Stimulated activated CD8-positive, alpha-beta memory T cell treated with anti-CD3 and anti-CD28 coated beads, Interleukin-15, amount 100 ng/mL, for 4 hours (primary cell): ENCODE measurements around the gene PSMG4.

ENCODE experiments used
- DNase-seq, 2 donors: peaks; one replicate each; pipeline ENCODE4 v3.0.0-alpha.2; 2020; ENCODE audit warnings: low read depth in 2 of 2

The PSMG4 gene, protein sequence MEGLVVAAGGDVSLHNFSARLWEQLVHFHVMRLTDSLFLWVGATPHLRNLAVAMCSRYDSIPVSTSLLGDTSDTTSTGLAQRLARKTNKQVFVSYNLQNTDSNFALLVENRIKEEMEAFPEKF

DNA sequence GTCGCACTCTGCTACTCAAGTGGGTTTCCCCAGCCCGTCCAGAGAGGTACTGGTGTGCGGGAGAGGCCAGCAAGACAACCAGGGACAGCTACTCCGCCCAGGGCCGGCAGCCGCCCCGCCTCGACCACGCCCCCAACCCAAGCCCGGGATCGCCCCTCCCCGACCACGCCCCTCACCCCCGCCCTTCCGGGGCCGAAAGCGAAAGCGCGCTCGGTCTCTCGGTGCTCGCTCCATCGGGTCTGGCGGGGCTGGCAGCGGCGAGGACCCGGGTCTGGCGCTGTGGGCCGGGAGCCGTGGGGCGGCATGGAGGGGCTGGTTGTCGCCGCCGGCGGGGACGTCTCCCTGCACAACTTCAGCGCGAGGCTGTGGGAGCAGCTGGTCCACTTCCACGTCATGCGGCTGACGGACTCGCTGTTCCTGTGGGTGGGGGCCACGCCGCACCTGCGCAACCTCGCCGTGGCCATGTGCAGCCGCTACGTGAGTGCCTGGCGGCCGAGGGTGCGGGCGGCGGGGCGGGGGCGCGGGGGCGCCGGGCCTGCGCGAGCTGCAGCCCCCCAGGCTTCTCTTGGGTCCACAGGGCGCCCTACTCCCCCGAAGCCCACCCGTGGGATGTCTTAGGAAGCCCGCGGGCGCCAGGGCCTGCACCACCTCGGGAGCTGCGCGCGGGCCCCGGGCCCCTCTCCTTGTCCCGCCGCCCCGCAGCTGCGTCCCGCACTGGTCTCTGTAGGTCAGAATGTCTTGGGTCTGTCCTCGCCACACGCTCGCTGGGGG, at the start of gene PSMG4:
PSMG4 (plus strand) TSS at position 228 of the 771 bp plus-strand sequence; CDS start at position 304, 76 bp downstream.
- peak; percentile 82 to 90 for DNase-seq

DNA sequence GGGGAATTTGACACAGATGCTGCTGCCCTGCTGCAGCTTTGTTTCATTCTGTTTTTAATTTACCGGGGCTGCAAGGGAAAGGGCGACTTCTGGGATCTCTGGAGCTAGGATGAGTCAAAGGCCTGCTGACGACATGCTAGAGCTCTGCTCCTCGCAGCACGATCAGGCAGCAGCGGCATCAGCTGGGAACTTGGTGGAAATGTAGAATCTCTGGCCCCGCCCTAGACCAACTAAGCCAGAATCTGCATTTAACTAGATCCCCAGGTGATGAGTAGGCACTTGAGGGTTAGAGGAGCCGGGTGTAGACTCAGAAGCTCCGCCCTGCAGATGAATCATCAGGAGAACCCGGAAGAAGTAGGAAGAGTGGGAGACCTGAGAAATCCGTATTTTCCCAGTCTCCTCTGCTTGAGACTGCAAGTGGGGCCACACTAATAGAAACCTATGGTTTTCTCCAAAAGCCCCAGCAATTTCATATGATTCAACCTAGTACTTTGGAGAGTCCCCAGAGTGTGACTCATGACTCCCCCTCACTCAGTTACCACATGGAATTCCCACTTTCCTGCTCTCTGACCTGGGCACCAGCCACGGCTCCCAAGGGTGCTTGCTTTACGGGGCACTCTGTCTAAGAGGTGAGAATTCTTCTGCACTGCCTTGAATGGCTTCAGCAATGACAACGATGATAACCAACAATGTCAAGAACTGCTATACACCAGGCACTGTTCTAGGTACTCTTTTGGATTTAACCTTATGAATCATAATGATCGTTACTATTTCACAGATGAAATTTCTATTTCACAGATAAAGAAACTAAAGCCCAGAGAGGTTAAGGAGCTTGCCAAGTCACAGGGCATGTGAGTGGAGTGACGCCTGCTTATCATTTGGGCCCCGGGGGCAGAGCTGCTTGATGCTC, 49.4 kb upstream of the PSMG4 start:
- DNase-seq = peak in 1 of 2 donors; percentile 33

DNA sequence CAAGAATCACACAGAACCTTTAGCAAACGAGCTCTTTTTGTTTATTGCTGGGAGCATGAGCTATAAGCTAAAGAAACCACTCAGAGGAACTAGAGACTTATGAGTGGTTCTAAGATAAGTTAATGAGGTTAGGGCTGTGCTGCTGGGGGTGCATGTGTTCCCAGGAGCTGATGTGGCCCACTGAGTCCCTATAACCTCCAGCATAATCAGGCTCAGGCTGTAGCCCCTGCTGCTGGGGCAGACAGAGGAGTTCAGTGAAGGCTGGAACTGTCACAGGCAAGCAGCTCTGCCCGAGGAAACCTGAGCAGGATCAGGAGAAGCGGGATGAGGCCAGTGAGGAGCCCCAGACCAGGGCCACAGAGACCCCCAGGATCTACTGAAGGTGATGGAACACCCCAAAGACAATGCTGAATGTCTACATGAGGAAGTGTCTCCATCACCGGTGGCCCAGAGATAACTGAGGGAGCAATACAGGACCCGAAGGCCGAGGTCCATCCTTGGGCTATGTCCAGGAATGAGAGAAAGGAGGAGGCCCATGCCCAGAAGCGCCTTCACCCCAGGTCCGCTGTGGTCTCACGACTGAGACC, 48.6 kb upstream of the PSMG4 start:
- no peak for DNase-seq

DNA sequence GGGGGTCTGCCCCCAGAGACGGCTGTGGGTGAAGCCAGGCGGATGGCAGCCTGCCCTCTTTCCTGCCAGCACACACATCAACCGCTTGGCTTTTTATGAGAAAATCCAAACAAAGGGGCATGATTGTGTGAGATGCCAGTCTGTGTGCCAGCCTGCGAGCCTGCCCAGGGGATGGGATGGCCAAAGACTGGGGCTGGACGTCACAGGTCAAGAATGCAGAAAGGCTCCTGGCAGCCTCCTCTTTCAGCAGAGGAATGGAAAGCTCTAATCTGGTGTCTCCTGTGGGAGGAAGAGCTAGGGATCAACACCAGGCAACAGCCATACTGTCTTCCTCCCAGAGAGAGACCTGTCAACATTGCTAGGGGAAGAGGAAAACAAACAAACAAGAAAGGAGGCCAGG, 47.1 kb upstream of the PSMG4 start:
- DNase-seq = no peak

DNA sequence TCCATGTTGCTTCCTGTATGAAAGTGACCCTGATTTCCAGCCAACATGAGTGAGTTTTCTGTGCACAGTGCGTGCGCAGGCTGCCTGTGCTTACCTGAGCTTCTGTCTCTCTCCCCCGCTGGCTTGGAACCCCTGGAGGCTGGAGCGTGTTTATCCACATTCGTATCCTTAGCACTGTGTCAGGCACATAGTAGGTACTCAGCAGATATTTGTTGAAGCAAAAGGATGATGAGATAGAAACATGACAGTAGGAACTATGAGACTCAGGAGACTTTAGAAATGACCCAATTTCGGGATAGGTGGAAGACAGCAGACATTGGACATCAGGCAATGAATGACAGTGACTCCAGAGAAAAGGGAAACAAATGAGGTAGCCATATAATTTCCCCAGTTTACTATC, 46.5 kb upstream of the PSMG4 start:
- DNase-seq = no peak

DNA sequence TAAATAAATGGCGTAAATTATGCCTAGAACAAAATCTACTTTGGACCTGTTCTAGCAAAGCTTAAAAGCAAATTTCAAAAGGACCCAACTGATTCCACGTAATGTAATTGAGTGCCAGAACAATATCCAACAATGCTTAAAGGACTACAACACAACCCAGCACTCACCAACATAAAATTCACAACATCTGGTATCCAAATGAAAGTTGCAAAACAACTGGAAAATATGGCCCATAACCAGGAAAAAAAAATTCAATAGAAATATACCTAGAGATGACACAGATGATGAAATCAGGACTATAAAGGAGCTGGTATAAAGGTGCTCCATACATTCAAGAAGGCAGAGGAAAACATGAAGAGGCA, 45.4 kb upstream of the PSMG4 start:
- DNase-seq = no peak

DNA sequence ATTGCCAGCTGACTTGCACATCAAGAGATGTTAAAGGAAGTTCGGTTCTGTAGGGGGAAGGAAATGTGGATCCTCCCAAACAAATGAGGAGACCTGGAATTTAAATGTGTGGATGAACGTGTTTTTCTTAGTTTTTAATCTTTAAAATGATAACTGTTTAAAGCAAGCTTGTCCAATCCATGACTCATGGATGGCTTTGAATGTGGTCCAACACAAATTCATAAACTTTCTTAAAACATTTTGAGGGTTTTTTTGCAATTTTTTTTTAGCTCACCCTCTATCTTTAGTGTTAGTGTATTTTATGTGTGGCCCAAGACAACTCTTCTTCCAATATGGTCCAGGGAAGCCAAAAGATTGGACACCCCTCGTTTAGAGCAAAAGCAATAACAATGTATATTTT, 43.8 kb upstream of the PSMG4 start:
- no peak for DNase-seq

DNA sequence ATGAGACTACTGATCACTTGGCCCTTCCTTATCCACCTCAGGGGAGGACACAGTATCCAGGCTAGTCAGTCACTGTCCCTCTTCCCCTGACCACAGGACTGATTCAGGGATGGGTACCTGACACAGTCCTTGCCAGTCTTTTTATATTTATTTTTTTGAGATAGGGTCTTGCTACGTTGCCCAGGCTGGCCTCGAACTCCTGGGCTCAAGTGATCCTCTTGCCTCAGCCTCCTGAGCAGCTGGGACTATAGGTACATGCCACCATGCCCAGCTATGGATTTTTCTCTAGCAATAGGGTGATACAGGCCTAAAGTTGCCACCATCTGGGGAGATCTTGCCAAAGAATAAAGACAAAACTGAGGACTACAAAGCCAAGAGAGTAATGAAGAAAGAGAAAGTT, 41.5 kb upstream of the PSMG4 start:
- no peak for DNase-seq

DNA sequence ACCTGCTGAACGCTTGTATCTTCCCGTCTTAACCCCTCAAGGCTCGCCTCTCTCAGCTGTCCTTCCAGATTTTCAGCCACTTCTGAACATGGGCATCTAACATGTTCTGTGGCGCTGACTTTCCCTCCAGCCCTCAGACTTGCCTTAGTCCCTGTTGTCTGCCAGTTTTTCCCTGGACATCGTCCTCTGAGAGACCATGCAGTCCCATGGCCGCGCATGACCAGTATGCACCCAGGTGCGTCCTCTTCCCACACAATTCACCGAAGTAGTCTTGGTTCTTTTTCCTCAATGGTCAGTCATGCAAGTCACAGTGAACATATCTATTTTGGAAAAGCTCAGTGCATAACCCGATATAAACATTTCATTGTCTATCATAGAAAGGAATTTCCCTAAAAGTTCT, 40.5 kb upstream of the PSMG4 start:
- no peak for DNase-seq

DNA sequence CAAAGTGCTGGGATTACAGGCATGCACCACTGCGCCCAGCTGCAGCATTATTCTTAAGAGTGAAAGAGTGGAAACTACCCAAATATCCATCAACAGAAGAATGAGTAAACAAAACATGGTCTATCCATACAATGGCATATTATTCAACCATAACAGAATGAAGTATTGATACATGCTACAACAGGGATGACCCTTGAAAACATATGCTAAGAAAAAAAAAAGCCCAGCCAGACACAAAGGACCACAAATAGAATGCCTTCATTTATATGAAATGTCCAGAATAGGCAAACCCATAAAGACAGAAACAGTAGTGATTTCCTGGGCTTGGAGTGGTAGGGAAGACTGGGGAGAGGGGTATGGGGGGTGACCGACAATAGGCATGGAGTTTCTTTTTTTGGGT, 38.4 kb upstream of the PSMG4 start:
- DNase-seq = no peak

DNA sequence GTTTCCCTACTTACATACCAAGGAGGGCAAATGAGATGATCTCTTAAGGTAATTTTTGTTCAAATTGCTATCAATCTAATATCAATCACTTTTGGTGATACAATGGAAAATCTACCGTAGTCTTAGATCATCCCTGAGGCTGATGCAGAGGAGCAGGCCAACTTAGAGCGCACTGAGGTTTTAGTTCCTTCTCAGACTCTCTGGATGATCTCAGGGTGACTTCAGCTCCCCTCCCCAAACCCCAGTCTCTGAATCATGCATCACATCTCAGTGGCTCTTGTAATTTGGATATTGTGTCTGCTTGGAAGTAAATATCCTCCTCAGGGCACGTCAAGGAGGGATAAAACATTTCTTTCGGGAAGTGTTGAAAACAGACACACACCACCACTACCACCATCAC, 37.2 kb upstream of the PSMG4 start:
- no peak for DNase-seq

DNA sequence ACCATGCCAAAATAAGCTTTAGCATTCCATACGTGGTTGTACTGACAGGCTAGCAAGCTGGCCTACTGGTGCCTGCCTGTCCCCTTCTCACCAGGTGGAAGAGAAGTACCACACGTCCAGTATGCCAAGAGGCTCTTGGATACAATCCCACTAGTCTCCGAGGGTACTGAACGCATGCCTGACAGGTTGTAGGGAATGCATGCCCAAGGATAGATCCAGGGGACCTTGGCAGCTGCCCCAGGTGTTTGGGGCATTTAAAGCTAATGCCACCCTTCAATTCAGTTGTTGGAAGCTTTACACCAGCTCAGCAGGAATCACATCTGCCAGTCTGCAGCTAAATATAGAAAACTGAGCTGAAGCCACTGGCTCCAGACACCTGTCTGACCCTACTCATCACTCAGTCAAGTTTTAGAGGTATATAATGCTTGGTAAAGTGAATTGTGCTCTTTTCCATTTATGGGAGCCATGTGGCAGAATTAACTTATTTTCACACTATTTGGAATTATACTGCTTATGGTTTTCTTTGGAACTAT, 36.2 kb upstream of the PSMG4 start:
- no peak for DNase-seq

DNA sequence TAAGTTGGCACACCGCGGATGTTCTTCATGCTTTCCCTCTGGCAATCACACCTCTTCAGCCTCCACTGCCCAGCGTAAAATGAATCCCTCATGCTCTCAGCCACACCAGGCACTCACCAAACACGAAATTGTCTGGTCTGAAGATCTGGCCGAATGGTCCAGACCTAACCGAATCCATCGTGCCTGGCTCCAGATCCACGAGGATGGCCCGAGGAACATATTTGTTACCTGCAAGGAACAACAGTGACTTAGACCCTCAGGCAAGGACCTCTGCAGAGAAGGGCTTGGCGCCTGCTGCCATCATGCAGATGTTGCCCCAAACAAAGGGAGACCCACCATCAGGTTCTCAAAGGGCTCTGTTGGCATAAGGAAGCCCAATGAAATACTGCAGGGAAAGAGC, 32.7 kb upstream of the PSMG4 start:
- DNase-seq = no peak

DNA sequence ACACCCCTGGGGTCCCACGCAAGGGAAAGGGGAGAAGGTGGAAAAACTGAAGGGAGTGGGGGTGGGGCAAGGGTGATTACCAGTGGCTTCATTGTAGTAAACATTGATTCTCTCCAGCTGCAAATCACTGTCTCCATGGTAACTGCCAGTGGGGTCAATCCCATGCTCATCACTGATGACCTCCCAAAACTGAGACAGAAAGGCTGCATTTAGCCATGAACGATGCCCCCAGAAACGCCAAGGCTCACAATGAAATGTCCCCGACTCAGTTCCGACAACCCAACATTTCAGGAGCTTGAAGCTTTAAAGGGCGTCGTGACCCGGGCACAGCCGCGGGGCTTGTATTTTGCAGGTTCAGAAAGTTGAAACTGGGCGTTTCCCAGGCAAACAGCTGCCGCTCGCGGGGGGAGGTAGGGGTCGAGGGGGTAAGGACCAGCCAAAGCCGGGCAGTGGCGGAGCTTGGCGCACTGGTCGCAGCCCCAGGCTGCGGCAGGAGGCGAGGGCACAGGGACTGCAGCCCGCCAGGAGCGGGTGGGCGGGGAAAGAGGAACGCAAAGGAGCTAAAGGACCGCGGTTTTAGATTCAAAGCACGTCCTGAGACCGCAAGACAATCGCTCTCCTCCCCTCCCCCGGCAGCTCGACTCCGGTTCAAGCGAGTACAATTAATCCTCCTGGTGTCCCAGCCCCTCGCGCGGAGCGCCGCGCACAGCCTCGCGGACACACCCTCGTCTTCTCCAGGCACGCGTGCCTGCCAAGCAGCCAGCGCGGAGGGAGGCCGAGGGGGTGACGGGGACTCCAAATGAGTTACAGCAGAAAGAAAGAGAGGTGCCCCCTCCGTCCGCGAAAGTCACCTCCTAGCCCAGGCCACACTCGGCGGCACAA, 32.0 kb upstream of the PSMG4 start:
- no peak for DNase-seq

DNA sequence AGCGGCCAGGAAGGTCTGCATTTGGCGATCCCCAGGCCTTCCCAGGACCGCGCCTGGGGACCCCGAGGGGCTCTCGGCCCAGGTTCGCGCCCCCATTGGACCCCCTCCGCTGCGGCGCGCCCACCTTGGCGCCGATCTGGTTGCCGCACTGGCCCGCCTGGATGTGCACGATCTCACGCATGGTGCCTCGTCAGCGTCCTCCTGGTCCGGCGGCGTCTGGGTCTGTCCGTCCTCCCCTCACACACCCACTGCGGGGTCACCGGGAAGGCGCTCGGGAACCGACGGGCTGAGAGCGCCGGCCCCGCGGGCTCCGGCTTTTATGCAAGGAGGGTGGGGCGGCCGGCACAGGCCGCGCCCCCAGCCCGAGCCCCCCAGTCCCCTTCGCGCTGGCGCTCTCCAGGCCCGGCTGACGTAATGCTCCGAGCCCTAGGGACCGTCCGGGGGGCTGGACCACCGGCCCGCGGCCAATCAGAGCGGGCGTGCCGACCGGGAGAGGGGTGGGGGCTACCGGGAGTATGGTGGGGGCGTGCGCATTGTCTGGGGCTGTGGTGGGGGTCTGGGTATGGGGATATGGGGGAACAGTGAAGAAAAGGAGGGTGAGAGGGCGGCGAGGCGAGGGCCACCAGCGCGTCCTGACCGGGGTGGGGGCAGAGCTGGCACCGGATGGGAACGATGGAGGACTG, 31.2 kb upstream of the PSMG4 start, which contains the start of gene TUBB2B:
TUBB2B (minus strand) TSS at position 291 of the 683 bp plus-strand sequence; CDS start at position 181, 110 bp downstream.
- no peak for DNase-seq

DNA sequence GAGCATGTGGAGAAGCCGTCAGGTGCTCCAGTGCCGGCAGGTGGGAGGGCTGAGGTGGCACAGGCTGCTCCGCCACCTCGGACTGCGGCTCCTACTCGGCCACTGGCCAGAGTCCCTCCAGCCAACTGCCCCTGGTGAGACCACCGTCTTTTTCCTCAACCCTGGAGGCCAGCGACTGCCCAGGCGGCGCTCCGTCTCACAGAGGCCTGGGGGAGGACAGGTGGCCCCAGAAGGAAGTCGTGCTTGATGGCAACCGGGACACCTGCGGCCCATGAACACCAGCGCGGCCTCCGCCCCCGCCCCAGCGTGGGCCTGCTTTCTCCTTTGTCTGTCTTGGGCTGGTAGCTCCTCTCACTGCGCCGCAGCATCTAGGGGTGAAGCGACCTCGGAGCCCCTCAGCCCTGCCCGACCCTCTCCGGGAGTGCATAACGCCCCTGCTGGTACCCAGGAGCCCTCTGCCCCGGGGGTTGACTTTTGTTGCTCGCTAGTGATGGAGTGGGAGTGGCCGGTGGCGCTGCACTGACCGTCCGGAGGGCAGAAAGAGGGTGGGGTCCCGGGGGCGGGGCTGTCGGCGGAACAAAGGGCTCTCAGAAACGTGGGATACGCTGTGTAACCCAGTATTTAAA, 30.6 kb upstream of the PSMG4 start:
- DNase-seq = no peak

DNA sequence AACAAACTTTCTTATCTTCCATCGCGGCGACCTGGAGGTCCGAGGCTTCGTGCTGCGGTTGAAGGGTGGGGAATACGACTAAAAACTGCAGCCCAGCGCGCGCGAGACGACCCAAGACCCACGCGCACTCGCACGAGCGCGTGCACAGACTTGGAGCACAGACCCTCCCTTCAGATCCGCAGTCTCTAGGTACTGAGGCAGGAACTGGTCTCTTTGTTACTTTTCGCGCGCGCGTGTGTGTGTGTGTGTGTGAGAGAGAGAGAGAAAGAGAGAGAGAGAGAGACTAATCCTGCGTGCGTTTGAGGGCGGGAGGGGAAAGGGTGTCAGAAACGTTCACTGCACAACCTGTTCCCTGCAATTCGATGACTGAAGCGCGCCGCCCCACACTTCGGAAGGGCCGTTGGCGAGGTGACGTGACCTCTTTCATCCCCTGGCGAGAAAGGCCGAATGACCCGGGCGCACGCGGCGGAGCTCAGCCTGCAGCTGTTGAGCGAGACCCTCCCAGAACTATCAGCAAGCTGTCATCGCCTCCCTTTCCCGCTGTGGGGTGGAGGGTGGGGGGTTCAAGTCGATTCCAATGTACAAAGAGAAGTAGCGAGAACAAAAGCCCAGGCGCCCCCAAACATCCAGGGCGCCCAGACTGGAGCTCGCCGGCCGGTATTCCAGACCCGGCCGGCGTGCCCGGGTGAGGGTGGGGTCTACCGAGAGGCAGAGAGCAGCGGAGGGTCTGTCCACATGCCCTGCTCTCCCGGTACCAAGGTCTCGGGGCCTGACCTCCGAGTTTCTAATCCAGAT, 29.8 kb upstream of the PSMG4 start:
- DNase-seq = peak in 1 of 2 donors; percentile 12

DNA sequence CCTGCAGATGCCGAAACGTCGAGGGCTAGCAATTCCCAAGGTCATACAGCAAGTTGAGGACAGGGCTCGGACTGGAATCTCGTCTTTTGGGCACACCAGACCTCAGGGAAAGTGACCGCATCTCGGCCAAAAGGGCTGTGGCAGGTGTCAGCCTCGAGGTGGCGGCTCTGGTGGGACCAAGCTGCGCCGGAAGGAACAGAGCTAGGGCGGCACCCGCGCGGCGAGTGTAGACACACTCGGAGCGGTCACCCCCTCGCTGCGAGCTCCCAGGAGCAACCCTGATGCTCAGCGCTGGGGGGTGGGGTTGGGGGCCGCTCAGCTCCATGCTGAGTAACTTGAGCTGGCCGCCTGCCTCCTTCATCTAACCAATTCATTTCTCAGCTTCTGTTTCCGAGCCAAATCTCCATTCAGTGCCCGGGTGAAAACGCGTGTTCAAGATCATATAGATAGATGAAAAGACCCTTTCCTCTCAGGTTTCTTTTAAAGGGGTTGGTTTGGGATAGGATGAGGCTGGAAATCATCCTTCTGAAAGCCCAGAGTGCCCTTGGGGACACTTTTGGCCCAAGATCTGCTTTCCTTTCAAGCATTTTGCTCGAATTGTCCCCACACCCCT, 29.1 kb upstream of the PSMG4 start:
- no peak for DNase-seq
